GM19324 (cell line): ENCODE results near the gene SHC3.

Source experiments
- ATAC-seq: cut with Tn5 transposase; IDR thresholded peaks from one replicate; pipeline ENCODE4 v1.9.1; 2021; ENCODE audit warnings: mild to moderate bottlenecking, moderate library complexity; ENCODE audit not compliant: unreplicated experiment, low FRiP score

The SHC3 gene

DNA sequence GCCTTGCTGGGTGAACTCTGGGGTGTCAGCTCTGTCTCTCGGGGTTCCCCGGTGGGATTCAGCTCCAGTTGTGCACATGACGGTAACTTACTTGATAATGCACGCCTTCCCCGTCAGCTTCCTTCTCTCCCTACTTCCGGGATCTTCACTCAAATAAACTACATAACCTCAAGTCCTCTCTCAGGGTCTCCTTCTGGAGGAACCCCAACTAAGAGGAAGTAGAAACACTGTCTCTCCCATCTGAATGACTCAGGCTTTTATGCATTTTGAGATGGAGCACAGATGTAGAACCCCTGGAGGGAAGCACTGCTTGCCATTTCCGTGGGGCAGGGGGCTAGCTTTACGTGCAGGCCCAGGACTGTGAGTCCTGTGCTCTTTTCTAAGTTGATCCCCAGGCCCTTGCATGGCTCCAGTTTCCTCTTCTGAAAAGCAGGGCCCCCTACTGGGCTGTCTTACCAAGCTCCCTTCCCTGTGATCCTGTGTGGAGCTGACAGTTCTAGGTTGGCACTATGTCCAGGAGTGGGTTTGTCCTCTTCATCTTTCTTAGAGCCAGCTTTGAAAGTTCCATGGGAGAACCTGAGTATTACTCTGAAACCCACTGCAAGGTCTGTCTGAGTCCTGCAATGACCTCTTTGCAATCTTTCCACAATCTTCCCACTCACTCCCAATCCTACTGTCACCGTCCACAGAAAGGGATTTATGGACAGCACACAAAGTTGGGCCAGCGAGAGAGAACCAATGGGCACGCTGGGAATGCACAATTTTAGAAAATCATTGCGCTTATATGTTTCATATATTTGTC, 169.7 kb downstream of the SHC3 start:
- ATAC-seq, result no peak

DNA sequence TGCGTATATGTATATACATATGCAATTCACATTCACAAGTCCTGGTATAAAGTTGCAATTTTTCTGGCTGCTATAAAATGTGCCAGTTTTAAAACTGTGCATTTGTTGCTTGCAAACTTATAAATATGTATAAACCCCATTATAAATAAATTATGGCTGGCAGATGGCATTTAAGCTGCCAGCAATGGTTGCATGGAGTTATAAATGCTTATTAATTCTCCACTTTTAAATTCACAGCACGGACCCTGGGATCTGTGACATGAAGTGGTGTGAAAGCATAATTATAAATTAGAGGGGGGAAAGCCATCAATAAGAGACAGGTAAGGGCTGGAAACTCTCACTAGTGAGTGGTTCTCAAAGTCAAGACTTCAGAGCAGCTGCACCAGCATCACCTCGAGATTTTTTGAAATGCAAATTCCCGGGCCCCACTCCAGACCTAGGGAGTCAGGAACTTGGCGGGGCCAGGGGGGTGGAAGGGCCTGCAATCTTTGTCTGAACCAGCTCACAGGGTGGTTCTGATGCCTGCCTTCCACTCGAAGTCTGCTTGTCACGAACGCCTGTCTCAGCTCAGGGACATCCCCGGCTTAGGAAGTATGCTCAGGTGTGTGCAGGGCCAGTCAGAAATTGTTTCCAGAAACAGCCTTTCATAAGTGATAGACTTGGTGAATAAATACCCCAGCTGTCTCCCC, 170.4 kb downstream of the SHC3 start:
- no peak for ATAC-seq

DNA sequence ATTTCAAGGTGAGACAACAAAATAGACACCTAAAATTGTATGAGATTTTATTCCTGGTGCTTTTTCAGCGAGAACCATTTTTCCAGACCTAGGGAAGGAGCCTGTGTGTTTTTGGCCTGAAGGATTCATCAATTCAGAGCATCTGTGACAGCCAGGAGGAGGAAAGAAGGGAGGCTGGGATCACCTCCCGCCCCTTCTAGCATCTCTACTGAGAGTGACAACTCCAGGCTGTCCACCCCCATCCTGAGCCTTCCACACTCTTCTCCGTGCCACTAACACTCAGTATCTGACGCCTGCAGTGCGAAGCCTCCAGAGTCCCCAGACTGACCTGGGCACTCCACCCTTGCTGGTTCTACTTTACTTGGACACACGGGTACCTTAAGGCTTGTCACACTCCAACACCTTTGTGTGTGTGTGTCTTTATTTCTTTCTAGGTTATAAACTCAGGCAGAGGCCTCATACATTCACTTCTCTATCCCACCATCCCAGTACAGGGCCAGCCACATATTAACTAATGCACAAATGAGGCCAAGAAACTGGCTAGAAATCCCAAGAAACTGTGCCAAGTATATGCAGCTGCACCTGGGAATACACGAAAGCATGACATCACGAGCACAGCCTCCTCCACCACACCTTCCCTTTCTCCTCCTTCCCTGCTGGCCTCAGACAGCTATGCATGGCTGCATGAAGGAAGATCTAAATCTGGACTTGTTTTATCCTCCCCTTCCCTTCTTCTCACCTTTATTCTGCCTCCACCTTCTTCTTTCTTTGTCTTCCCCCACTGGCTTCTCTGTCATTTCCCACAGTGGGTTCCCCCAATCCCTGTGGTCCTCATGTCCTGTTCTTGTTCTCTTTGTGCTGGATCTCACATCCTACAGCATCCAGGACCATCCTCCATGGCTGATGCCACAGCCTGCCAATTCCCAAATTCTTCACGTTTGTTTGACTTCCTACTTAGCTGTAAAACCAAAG, 171.3 kb downstream of the SHC3 start:
- no peak for ATAC-seq

DNA sequence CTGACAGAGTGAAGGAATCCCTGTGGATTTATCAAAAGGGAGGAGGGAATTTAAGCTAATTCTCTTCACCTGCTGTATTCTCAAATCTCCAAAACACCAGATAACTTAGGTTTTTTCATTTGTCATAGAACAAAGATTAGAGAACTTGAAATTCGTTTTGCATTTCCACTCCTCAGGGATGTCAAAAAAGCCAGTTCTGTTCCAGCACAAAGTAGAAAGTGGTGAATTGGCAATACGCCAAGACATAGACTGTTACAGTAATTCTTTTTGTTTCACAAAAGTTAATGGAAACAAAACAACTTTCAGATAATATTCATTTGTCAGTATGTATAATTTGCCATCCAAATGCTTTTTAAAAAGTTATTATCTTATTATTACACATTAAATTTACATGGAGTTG, 172.4 kb downstream of the SHC3 start:
- no peak for ATAC-seq

DNA sequence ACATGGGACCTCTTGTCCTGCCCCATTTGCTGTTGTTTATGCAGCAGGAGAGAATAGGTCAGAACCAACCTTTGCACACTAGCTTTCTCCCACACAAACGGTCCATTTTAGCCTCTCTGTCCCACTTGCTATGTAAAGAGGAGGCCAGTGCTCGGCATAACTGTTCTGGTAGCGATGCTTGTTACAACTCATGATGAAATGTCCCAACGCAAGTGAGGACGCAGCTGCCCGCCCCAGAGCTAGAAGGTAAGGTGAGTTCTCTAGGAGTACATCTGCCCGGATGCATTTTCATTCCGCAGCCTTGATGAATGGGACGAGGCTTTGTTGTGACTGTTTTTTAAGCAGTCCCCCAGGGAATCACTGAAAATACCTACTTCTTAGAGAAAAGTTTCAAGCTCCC, 173.3 kb downstream of the SHC3 start:
- no peak for ATAC-seq

DNA sequence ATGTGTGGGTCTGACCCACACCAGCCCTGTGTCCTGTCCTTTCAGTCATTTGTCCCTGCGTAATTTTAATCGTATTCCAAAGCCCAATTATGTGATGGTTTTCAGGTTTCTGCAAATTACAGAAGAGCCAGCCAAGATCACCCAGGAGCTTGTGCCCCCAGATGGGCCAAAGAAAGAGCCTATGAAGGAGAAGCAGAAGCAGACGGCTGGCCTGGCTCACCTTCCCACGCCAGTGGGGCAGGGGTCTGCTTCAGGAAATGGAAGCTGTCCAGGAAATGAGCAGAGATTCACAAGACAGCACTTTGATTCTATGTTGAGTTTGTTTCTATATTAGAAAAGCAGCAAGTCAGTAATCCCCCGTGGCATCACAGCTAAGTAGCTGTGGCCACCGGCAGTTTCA, 175.6 kb downstream of the SHC3 start:
- ATAC-seq, result no peak

DNA sequence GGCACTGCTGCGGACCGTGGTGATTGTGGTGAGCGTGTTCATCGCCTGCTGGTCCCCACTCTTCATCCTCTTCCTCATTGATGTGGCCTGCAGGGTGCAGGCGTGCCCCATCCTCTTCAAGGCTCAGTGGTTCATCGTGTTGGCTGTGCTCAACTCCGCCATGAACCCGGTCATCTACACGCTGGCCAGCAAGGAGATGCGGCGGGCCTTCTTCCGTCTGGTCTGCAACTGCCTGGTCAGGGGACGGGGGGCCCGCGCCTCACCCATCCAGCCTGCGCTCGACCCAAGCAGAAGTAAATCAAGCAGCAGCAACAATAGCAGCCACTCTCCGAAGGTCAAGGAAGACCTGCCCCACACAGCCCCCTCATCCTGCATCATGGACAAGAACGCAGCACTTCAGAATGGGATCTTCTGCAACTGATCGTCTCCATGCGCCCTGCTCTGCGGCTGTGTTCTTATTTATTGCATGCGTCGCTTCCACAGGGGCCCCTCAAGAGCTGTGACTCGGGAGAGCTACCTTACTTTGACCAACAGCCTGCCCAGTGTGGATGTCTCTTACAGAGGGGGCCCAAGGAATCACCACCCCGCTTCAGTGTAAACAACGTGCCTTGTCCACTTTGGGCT, 176.6 kb downstream of the SHC3 start:
- no peak for ATAC-seq

DNA sequence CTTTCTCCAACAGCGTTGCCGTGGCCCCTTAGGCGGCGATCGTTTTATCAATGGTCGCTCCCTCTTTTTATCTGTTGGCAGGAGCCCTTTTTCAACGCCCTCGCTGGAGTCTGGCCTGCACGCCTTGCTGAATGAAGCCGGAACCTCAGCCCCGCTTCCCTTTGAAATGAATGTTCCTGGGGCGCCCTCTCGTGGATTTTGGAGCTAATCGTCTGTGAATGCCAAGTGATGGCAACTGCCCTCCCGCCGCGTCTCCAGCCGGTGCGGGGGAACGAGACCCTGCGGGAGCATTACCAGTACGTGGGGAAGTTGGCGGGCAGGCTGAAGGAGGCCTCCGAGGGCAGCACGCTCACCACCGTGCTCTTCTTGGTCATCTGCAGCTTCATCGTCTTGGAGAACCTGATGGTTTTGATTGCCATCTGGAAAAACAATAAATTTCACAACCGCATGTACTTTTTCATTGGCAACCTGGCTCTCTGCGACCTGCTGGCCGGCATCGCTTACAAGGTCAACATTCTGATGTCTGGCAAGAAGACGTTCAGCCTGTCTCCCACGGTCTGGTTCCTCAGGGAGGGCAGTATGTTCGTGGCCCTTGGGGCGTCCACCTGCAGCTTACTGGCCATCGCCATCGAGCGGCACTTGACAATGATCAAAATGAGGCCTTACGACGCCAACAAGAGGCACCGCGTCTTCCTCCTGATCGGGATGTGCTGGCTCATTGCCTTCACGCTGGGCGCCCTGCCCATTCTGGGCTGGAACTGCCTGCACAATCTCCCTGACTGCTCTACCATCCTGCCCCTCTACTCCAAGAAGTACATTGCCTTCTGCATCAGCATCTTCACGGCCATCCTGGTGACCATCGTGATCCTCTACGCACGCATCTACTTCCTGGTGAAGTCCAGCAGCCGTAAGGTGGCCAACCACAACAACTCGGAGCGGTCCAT, 177.4 kb downstream of the SHC3 start:
- no peak for ATAC-seq

DNA sequence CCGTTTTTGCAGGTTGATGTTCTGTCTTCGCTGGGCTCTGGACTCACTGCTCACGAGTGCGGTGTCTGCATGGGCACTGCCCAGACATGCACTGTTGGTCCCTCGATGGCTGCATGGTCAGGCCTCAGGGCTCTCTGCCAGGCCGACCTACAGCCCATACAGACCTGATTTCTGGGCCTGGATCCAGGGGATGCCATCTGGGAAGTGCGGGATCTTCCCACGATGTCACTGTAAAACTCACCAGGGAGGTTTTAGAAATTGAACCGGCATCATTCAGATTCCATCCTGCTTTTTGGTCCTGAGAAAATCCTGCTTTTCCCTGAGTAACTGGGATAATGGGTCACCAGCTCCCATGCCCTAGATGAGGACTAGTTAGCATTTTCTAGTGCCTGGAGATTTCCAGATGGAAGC, 178.2 kb downstream of the SHC3 start:
- ATAC-seq, result no peak

DNA sequence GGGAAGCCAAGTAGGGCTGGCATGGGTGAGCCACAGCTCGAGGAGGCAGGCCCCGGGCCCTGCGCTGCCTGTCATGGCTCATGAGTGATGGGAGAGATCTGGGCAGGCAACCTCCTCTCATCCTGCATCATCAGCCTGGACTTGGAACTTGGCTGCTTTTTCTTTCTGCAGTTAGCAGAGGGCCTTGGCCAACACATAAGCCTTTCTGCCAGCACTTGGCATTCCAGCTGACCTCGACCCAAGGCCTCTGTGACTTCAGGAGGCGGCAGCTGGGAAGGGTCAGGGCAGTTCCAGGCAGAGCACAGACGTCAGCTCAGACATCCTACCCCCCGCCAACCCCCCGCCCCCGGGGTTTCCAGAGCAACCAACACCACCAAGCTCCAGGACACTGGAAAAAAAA, 179.7 kb downstream of the SHC3 start:
- no peak for ATAC-seq

DNA sequence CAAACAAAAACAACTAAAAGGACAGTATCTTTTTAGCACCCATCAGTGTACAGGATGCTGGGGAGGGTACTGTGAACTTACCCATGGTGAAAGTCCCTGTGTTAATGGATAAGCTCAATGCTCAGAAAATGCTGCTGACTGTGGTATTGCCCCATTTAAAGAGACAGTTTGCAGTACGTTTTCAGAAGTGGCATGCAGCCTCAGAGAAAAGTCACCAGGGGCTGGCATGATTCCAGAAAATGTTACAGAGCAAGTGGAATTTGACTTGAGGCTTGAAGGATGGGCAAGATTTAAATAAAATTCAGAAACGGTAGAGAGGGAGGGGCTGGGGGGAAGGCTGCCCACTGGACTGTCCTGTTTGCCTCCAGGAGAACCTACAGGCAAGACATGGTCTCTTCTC, 180.1 kb downstream of the SHC3 start:
- ATAC-seq, result no peak

DNA sequence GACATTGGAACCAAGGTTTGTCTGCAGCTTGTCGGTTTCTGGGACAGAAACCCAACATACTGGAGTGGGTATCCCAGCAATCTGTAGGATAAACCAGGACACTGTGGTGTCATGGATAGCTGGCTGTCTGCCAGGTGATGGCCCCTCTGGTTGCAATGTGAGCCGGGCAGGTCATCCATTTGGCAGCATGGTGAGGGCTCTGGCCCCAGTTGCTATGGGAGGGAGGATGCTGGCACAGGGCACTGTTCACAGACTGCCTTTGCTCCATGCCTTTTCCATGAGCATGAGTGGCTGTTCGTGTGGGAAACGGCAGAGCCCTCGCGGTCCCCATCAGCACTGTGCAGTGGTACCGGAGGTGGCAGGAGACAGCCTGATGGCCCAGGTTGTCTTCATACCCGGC, 181.0 kb downstream of the SHC3 start:
- no peak for ATAC-seq

DNA sequence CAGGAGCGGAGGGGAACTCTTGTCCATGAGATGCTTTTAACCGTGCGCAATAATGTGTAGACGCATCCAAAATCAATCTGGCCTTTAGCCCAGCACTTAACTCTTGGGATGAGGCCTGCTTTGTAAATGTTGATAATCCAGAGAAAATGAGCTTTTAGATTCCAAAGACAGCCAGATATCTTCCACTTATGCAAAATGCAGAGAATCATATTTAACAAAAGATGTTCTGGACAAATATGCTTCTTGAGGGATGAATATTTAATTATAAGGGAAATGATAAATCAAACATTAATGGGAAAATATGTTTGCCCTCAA, 181.7 kb downstream of the SHC3 start:
- ATAC-seq, result no peak

DNA sequence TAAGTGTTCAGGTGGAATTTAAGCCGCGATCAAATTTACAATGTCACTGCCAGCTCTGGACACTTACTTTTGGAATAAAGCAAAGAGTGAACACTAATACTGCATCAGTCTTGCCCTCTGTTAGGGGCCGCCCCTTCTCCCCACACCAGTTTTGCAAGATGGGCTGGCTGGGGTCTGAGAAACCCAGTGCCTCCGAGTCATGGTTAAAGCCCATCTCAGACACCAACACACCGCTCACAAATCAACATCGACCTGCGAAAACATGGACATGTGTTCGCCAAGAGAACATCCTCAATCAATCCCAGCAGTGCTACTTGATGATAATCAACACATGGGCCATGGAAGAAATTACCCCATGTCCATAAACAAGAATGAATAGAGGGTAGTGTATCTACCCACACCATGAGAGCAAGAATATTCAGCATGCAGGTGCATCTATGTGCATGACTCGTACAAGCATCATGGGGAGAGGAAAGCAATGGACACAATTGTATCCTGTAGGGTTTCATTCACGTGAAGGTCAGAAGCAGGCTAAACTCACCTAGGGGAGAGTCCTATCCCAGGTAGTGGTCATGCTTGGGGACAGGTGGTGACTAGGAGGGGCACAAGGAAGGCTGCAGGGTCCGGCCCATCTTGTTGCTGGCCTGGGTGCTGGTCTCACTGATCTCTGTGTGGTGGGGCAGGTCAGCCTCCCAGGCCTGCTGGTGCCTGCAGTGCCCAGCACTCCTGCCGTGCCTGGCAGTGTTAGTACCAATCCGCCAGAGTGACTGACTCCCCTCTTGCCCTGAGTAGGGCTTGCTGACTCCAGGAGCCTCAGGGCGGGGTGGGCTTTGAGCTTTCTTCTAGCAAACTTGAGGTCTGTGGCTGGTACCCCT, 182.3 kb downstream of the SHC3 start:
- ATAC-seq, result no peak

DNA sequence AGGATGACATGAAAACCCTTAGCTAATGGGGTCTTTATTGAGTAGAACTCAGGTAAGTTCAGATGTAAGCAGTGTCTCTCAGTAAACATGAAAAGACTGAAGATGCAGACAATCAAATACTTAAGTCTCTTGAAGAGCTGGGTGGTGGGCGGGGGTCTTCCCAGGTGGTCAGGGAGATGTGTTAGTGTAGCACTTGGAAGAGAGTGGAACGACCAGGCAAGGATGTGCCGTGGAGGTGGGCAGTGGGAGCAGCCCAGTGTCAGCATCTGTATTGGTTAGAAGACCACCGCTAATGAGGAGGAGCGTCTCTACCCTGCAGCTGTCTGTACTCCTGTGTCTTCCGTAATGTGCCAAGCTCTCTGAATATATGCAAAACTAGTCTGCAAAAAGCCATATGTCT, 183.0 kb downstream of the SHC3 start:
- no peak for ATAC-seq

DNA sequence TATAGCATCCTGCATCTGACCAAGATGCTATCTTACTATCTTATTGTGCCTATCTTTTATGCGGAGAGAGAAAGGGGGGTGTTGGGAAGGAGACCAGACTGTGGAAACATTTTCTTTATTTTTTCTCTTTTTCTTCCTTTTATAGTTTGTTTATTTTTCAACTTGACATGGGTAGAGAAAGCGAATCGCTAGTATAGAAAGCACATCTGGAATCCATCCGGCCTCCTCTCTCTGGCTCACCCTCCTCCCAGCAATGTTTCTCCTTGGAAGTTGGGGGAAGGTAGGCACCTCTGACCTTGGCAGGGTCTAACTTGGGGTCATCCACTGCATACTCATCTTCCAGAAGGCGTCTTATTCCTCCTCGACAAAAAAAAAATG, 183.4 kb downstream of the SHC3 start:
- no peak for ATAC-seq

DNA sequence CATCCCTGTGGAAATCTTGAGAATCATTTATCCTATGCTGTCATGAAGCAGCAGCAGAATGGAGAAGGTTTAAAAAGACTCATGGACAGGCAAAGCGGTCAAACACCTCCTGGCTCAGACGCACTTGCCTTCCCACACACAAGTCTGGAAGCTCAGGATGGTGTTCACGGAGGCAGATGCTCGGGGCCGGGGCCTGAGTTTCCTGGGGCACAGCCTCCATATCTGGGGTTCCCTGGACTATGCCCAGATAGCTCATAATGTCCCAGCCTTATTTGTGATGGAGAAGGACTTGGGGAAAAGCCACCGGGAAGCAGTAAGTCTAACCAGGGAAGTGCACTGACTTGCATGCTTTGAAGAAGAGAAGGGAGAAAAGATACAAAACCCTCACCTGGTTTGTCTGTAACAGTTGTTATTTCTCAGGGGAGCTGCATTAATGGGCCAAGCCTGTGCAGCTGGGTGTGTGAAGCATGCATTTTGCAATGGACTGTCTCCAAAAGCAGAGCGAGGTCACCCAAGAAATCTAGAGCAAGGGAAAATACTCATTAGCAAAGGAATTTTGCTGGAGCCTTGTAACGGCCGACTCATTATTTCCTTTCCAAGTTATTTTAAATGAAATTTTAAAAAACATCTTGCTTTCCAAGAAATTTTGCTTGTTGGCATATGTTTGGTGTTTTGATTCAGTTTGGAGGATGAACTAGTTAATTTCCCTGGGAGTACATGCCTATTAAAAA, 184.0 kb downstream of the SHC3 start:
- no peak for ATAC-seq

DNA sequence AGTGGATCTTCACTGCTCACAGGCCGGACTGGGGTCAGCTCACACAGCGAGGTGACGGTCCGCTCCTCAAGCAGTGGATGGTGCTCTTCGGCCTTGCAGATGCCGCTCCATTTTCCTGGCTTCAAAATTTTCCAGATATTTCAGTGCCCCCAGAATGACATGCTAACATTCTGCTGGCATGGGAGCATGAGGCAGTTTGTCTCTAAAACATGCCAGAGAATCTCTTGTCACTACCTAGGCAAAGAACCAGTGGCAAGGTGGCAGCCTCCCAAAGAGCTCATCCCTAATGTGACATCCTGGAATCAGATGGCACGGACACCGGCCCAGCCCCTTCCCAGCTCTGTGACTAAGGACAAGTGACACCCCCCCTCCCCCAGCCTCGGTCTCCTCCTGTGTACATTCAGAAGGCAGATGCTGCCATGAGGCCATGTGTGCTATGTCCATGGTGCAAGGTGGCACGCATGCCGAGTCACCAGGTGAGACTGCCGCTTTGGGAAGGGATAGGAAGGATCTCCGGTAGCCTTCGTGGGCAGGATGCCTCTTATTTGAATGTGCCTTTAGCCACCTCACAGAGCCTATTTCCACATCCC, 184.7 kb downstream of the SHC3 start:
- no peak for ATAC-seq
